ENCODE results near the gene LRRC56. TPM values are rescaled to one million over a fixed set of nuclear protein-coding genes. Genes with fewer than 3 reads are reported as not detected.
A peak's percentile ranks its signal among the peaks of the same experiment; 100 is the strongest.

The LRRC56 gene
- total RNA-seq, 6 experiments from 2014 or later: 0.23 to 0.83 (median 0.55) TPM

DNA sequence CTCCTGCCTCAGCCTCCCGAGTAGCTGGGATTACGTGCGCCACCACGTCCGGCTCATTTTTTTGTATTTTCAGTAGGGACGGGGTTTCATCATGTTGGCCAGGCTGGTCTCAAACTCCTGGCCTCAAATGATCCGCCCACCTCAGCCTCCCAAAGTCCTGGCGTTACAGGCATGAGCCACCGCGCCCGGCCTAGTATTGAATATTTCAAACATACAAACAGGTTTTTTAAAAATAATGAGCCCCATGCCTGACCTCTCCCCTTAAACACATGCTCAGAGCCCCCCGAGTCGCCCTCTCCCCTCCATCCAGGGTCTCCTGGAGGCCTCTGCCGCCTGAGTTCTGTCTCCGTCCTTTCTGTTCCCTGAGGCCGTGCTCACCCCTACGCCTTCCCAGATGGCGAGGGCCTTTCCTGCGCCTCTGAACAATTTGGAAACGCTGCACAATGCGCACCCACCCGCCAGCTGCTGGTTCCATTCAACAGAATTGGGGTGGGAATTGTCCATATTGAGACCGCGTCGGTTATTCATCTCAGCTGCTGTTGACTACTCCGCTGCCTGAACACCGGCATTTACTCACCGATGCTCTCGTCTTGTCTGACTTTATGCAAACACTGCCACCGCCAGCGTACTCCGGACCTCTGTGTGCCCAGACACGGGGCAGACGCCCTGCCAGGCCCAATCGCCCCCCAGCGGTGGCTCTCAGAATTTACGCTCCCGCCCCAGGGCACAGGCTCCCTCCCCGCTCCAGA, 16.7 kb upstream of the LRRC56 start:
- no peak for DNase-seq
- Mint-ChIP-seq H3K4me1 (ENCODE audit: low read depth) (peaks cover 8% of the 10 kb centered on the region; the same call in 1 of the 2 replicates), H3K27me3 (ENCODE audit: insufficient read depth) (no peaks in the 10 kb centered on the region; the same call in 1 of the 2 replicates), H3K4me3 (no peak overlapping the region), H3K9me3 (peaks cover 18% of the 10 kb centered on the region), H3K27ac (no peak overlapping the region), H3K36me3 (ENCODE audit: low read depth) (peaks cover 29% of the 10 kb centered on the region)
- TF ChIP-seq, protein P1, sequence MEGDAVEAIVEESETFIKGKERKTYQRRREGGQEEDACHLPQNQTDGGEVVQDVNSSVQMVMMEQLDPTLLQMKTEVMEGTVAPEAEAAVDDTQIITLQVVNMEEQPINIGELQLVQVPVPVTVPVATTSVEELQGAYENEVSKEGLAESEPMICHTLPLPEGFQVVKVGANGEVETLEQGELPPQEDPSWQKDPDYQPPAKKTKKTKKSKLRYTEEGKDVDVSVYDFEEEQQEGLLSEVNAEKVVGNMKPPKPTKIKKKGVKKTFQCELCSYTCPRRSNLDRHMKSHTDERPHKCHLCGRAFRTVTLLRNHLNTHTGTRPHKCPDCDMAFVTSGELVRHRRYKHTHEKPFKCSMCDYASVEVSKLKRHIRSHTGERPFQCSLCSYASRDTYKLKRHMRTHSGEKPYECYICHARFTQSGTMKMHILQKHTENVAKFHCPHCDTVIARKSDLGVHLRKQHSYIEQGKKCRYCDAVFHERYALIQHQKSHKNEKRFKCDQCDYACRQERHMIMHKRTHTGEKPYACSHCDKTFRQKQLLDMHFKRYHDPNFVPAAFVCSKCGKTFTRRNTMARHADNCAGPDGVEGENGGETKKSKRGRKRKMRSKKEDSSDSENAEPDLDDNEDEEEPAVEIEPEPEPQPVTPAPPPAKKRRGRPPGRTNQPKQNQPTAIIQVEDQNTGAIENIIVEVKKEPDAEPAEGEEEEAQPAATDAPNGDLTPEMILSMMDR (IDR thresholded peaks at IDR 0.05): peak; percentile 25; the same call in 1 of the 2 replicates

DNA sequence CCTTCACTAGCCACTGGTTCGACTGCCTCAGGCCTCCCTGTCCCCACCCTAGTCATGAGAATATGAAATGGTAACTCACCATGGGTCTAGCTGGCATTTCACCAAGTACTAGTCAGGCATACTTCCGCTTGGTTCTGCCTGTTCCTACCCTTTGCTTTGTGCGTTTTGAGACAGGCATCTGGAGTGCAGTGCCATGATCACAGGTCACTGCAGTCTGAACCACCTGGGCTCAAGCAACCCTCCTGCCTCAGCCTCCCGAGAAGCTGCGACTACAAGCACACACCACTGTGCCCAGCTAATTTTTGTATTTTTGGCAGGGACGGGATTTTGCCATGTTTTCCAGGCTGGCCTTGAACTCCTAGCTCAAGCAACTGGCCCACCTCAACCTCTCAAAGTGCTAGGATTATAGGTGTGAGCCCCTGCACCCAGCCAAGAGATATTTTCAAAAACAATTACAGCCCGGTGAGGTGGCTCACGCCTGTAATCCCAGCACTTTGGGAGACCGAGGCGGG, 16.1 kb upstream of the LRRC56 start:
- H3K4me1 Mint-ChIP-seq (ENCODE audit: low read depth): peaks cover 8% of the 10 kb centered on the region; the same call in 1 of the 2 replicates
- DNase-seq: no peak
- H3K27ac Mint-ChIP-seq: no peak overlapping the region
- no peaks in the 10 kb centered on the region; the same call in 1 of the 2 replicates for H3K27me3 Mint-ChIP-seq (ENCODE audit: insufficient read depth)
- H3K9me3 Mint-ChIP-seq: peaks cover 12% of the 10 kb centered on the region
- H3K36me3 Mint-ChIP-seq (ENCODE audit: low read depth): peaks cover 22% of the 10 kb centered on the region
- no peak overlapping the region for H3K4me3 Mint-ChIP-seq
- TF ChIP-seq, protein P1 (IDR thresholded peaks at IDR 0.05): no peak

DNA sequence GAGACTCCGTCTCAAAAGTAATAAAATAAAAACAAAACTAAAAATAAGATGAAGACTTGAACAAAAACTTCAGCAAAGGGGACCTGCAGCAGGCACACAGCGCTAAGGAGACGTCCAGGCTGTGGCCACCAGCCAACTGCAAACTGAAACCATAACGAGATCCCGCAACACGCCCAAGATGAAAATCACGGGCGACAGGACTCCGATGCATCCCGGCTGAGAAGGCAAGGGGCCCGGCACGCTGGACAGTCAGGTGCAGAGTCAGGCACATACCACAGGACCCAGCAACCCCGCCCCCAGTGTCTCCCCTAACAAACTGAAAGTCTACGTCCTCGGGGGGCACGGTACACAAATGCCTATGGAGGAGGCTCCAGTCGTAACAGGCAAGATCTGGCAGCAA, 11.1 kb upstream of the LRRC56 start:
- Mint-ChIP-seq H3K4me1 (ENCODE audit: low read depth) (no peaks in the 10 kb centered on the region; the same call in 1 of the 2 replicates), H3K27ac (no peak overlapping the region), H3K9me3 (no peaks in the 10 kb centered on the region), H3K4me3 (peak overlapping the region; percentile 71; the same call in 1 of the 2 replicates), H3K27me3 (ENCODE audit: insufficient read depth) (no peaks in the 10 kb centered on the region), H3K36me3 (ENCODE audit: low read depth) (peaks cover 6% of the 10 kb centered on the region; the same call in 1 of the 2 replicates)
- TF ChIP-seq, protein P1 (IDR thresholded peaks at IDR 0.05): no peak
- DNase-seq: no peak

DNA sequence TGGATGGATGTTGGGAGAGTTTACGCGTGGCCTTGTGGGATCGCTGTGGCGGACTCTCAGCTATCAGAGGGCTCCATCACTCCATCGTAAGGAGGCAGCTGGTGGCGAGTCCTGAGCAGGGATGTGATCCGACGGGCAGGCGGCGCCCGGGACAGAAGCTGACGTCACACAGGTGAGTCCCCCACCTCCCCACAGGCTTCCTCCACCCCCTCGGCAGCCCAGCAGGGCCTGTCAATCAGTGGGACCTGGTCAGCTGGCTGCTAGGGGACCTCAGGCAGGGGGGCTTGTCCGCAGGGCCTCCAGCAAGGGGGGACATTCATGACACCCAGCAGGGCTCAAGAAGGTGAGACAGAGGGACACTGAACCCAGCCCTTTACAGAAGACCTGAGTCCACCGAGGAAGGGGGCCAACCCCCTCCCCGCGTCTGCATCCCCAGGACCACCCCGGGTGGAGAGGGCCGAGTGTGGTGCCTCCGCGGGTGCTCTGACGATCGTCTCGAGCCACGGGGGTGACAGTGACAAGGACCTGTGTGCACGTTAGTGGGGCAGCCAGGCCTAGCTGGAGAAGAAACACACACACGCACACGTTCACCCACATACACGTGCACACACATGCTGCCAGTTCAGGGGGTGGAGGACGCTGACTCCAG, 9.0 kb upstream of the LRRC56 start:
- DNase-seq: no peak

More for the DNA sequence above, 9.0 kb upstream of the LRRC56 start:
- Mint-ChIP-seq H3K27ac (no peak overlapping the region), H3K36me3 (ENCODE audit: low read depth) (peaks cover 6% of the 10 kb centered on the region; the same call in 1 of the 2 replicates), H3K9me3 (no peaks in the 10 kb centered on the region), H3K4me1 (ENCODE audit: low read depth) (no peaks in the 10 kb centered on the region; the same call in 1 of the 2 replicates), H3K27me3 (ENCODE audit: insufficient read depth) (peaks cover 2% of the 10 kb centered on the region; the same call in 1 of the 2 replicates), H3K4me3 (no peak overlapping the region)
- TF ChIP-seq, protein P1 (IDR thresholded peaks at IDR 0.05): no peak

Data from HFFc6 (cell line).